ENCODE measurements around the gene NLRP14.

NLRP14 gene

DNA sequence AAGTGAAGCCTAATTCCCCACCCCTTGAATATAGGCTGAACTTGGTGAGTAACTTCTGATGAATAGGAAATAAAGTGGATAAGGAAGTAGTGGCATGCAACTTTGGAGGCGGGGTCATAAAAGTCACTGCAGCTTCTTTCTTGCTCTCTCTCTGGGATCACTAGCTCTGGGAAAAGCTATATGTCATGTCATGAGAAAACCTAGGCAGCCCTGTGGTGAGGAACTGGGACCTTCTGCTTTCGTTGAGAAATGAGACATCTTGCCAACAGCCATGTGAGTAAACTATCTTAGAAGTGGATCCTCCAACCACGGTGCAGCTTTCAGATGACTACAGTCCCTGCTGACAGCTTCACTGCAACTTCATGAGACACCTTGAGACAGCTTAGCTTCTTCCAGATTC, 15.8 kb upstream of the NLRP14 start:
- no peak overlapping the region for H3K23ac ChIP-seq (ENCODE audit: low read length)
- no peak overlapping the region for H2BK12ac ChIP-seq (ENCODE audit: low read length)
- H4K91ac ChIP-seq (ENCODE audit: low read depth, low read length) = no peak overlapping the region
- no peaks in the 10 kb centered on the region for H3K36me3 ChIP-seq (ENCODE audit: control insufficient read depth in 1 of 2, insufficient read depth in 2 of 2, low read length in 2 of 2)
- H4K8ac ChIP-seq (ENCODE audit: low read depth, low read length) = no peak overlapping the region
- H3K4me3 ChIP-seq (ENCODE audit: low read depth, low read length) = no peak overlapping the region
- no peak overlapping the region for H3K18ac ChIP-seq (ENCODE audit: low read length)
- H3K4me1 ChIP-seq (ENCODE audit: control insufficient read depth in 1 of 2, insufficient read depth in 2 of 2, low read length in 2 of 2) = no peaks in the 10 kb centered on the region
- H2AFZ ChIP-seq (ENCODE audit: insufficient read depth, low read length, poor library complexity) = no peak overlapping the region
- no peak overlapping the region for H2AK5ac ChIP-seq (ENCODE audit: low read length)
- H3K4ac ChIP-seq (ENCODE audit: low read depth, low read length) = no peak overlapping the region
- no peak overlapping the region for H3K4me2 ChIP-seq (ENCODE audit: low read length)
- peak in 1 of 2 donors; percentile 9 for DNase-seq
- H2BK5ac ChIP-seq (ENCODE audit: low read depth, low read length, poor library complexity) = no peak overlapping the region
- no peak overlapping the region for H4K12ac ChIP-seq (ENCODE audit: low read depth, low read length)
- WGBS (ENCODE audit: extremely low coverage, insufficient coverage, insufficient read length) = no CpG with 5 or more reads among the region's 3 CpGs
- H3K9ac ChIP-seq (ENCODE audit: low read length) = no peak overlapping the region
- no peaks in the 10 kb centered on the region for H3K79me1 ChIP-seq (ENCODE audit: low read length)
- no peaks in the 10 kb centered on the region for H3K9me3 ChIP-seq (ENCODE audit: insufficient read depth, low read depth, low read length)
- H3K27me3 ChIP-seq (ENCODE audit: insufficient read depth, low read length) = no peaks in the 10 kb centered on the region
- no peaks in the 10 kb centered on the region for H3K79me2 ChIP-seq (ENCODE audit: control insufficient read depth, insufficient read depth, low read length, poor library complexity)
- H3K14ac ChIP-seq (ENCODE audit: low read length) = no peak overlapping the region
- H2BK120ac ChIP-seq (ENCODE audit: insufficient read depth, low read length, poor library complexity) = no peak overlapping the region
- H3K27ac ChIP-seq (ENCODE audit: low read depth, low read length) = no peak overlapping the region

DNA sequence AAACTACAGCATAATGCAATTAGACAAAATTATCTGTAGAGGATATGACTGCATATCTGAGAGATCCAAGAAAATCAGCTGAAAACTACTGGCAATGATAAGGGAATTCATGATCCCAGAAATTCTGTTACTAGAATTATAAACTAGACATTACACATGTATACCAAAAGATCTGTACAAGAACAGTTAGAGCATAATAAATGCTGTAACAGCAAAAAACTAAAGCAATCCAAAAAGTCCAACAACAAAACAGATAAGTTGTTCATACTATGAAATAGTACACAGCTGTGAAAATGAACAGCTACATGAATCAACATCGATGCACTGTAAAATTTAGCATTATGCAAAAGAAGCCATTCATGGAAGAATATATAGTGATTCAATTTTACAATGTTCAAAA, 6.2 kb upstream of the NLRP14 start:
- no peak overlapping the region for H3K18ac ChIP-seq (ENCODE audit: low read length)

DNA sequence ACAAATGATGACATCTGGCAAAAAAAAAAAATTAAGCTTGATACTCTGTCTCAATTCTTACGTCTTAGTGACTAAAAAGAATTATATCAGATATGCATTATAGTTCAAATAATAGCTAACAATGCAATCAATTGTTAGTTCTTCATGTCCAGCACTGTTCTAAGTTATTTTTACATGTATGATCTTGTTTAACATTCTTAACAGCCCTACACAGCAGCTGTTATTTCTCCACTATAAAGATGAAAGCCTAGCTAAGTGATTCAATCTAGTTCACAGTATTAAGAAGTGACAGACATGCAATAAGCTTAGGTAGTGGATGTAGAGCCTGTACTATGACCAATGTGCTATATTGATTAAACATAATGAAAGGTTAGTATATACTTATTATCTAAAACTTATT, 4.3 kb upstream of the NLRP14 start:
- H3K36me3 ChIP-seq (ENCODE audit: control insufficient read depth in 1 of 2, insufficient read depth in 2 of 2, low read length in 2 of 2) = no peaks in the 10 kb centered on the region
- no peak overlapping the region for H3K27ac ChIP-seq (ENCODE audit: low read depth, low read length)
- no peak overlapping the region for H4K12ac ChIP-seq (ENCODE audit: low read depth, low read length)
- no peak overlapping the region for H3K4me2 ChIP-seq (ENCODE audit: low read length)
- H3K18ac ChIP-seq (ENCODE audit: low read length) = no peak overlapping the region
- H2BK5ac ChIP-seq (ENCODE audit: low read depth, low read length, poor library complexity) = no peak overlapping the region
- no peak overlapping the region for H2AK5ac ChIP-seq (ENCODE audit: low read length)
- no peak overlapping the region for H4K91ac ChIP-seq (ENCODE audit: low read depth, low read length)
- no peak overlapping the region for H4K8ac ChIP-seq (ENCODE audit: low read depth, low read length)
- no peak overlapping the region for H2BK12ac ChIP-seq (ENCODE audit: low read length)
- H3K9ac ChIP-seq (ENCODE audit: low read length) = no peak overlapping the region
- DNase-seq = no peak
- no peak overlapping the region for H2BK120ac ChIP-seq (ENCODE audit: insufficient read depth, low read length, poor library complexity)
- peaks cover 5% of the 10 kb centered on the region for H3K79me1 ChIP-seq (ENCODE audit: low read length)
- H2AFZ ChIP-seq (ENCODE audit: insufficient read depth, low read length, poor library complexity) = no peak overlapping the region
- H3K14ac ChIP-seq (ENCODE audit: low read length) = no peak overlapping the region
- H3K4me3 ChIP-seq (ENCODE audit: low read depth, low read length) = no peak overlapping the region
- peaks cover 6% of the 10 kb centered on the region for H3K79me2 ChIP-seq (ENCODE audit: control insufficient read depth, insufficient read depth, low read length, poor library complexity)
- peaks cover 6 to 11% of the 10 kb centered on the region in 2 experiments for H3K4me1 ChIP-seq (ENCODE audit: control insufficient read depth in 1 of 2, insufficient read depth in 2 of 2, low read length in 2 of 2)
- no peaks in the 10 kb centered on the region for H3K9me3 ChIP-seq (ENCODE audit: insufficient read depth, low read depth, low read length)
- WGBS (ENCODE audit: extremely low coverage, insufficient coverage, insufficient read length) = no CpG with 5 or more reads among the region's 1 CpG
- no peaks in the 10 kb centered on the region for H3K27me3 ChIP-seq (ENCODE audit: insufficient read depth, low read length)
- H3K23ac ChIP-seq (ENCODE audit: low read length) = no peak overlapping the region
- no peak overlapping the region for H3K4ac ChIP-seq (ENCODE audit: low read depth, low read length)

More for the DNA sequence above, 6.2 kb upstream of the NLRP14 start:
- H3K27ac ChIP-seq (ENCODE audit: low read depth, low read length) = no peak overlapping the region
- no peak overlapping the region for H4K12ac ChIP-seq (ENCODE audit: low read depth, low read length)
- no peaks in the 10 kb centered on the region for H3K79me2 ChIP-seq (ENCODE audit: control insufficient read depth, insufficient read depth, low read length, poor library complexity)
- H4K8ac ChIP-seq (ENCODE audit: low read depth, low read length) = no peak overlapping the region
- H3K27me3 ChIP-seq (ENCODE audit: insufficient read depth, low read length) = no peaks in the 10 kb centered on the region
- H2BK5ac ChIP-seq (ENCODE audit: low read depth, low read length, poor library complexity) = no peak overlapping the region
- H3K23ac ChIP-seq (ENCODE audit: low read length) = no peak overlapping the region
- no peak overlapping the region for H2AFZ ChIP-seq (ENCODE audit: insufficient read depth, low read length, poor library complexity)
- H3K4me2 ChIP-seq (ENCODE audit: low read length) = no peak overlapping the region
- no peak overlapping the region for H3K14ac ChIP-seq (ENCODE audit: low read length)
- no peaks in the 10 kb centered on the region for H3K36me3 ChIP-seq (ENCODE audit: control insufficient read depth in 1 of 2, insufficient read depth in 2 of 2, low read length in 2 of 2)
- H3K79me1 ChIP-seq (ENCODE audit: low read length) = no peaks in the 10 kb centered on the region
- H3K4ac ChIP-seq (ENCODE audit: low read depth, low read length) = no peak overlapping the region
- no peak overlapping the region for H2BK12ac ChIP-seq (ENCODE audit: low read length)
- H3K4me1 ChIP-seq (ENCODE audit: control insufficient read depth in 1 of 2, insufficient read depth in 2 of 2, low read length in 2 of 2) = peaks cover 0 to 3% of the 10 kb centered on the region in 2 experiments
- H3K4me3 ChIP-seq (ENCODE audit: low read depth, low read length) = no peak overlapping the region
- H3K9ac ChIP-seq (ENCODE audit: low read length) = no peak overlapping the region
- DNase-seq = no peak
- no peaks in the 10 kb centered on the region for H3K9me3 ChIP-seq (ENCODE audit: insufficient read depth, low read depth, low read length)
- H4K91ac ChIP-seq (ENCODE audit: low read depth, low read length) = no peak overlapping the region
- no peak overlapping the region for H2AK5ac ChIP-seq (ENCODE audit: low read length)
- H2BK120ac ChIP-seq (ENCODE audit: insufficient read depth, low read length, poor library complexity) = no peak overlapping the region
- WGBS (ENCODE audit: extremely low coverage, insufficient coverage, insufficient read length) = no CpG with 5 or more reads among the region's 1 CpG

DNA sequence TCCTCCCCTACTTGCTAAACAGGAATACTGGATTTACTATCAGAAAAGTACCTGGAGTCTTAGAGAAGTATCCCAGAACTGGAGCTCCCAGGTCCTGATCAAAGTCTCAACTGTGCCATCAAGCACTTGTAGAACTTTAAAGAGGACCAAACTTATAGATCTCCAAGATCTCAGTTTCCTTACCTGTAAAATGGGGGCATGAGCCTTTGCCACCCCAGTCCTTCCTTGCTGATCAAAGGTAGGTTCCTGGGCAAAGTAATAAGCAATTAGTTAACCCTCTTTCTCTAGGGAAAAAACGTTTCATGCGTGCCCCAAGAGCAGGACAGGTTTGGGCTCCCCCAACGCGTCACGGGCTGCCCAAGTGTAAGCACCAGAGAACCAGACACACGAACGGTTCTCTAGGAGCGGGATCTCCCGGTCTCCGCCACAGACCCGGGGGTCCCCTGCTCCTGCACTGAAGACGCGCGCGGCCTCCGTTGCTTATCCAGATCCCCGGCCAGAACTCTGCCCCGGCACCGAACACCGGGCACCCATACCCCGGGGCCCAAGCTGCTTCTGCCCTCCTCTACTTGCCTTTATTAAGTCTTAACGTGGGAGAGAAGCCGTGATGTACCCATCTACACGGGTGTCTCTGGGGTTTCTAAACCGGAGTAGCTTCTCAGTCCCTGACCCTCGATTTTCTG, 638 bp upstream of the NLRP14 start:
- Histone ChIP-seq H3K4me2 (ENCODE audit: low read length) (peak overlapping the region; percentile 85), H4K12ac (ENCODE audit: low read depth, low read length) (peak overlapping the region; percentile 98), H4K8ac (ENCODE audit: low read depth, low read length) (peak overlapping the region; percentile 87), H3K14ac (ENCODE audit: low read length) (peak overlapping the region; percentile 61), H3K4me3 (ENCODE audit: low read depth, low read length) (peak overlapping the region; percentile 87), H3K9ac (ENCODE audit: low read length) (peak overlapping the region; percentile 55), H3K23ac (ENCODE audit: low read length) (no peak overlapping the region), H3K79me2 (ENCODE audit: control insufficient read depth, insufficient read depth, low read length, poor library complexity) (peaks cover 6% of the 10 kb centered on the region), H3K4ac (ENCODE audit: low read depth, low read length) (no peak overlapping the region), H2BK12ac (ENCODE audit: low read length) (peak overlapping the region; percentile 27), H3K9me3 (ENCODE audit: insufficient read depth, low read depth, low read length) (no peaks in the 10 kb centered on the region), H3K27ac (ENCODE audit: low read depth, low read length) (no peak overlapping the region), H2BK5ac (ENCODE audit: low read depth, low read length, poor library complexity) (peak overlapping the region; percentile 56), H2AK5ac (ENCODE audit: low read length) (peak overlapping the region; percentile 83), H3K18ac (ENCODE audit: low read length) (peak overlapping the region; percentile 60), H3K79me1 (ENCODE audit: low read length) (peaks cover 5% of the 10 kb centered on the region), H3K27me3 (ENCODE audit: insufficient read depth, low read length) (no peaks in the 10 kb centered on the region), H2AFZ (ENCODE audit: insufficient read depth, low read length, poor library complexity) (peak overlapping the region; percentile 100), H4K91ac (ENCODE audit: low read depth, low read length) (peak overlapping the region; percentile 47), H3K36me3 (ENCODE audit: control insufficient read depth in 1 of 2, insufficient read depth in 2 of 2, low read length in 2 of 2) (no peaks in the 10 kb centered on the region), H3K4me1 (ENCODE audit: control insufficient read depth in 1 of 2, insufficient read depth in 2 of 2, low read length in 2 of 2) (peaks cover 6 to 7% of the 10 kb centered on the region in 2 experiments), H2BK120ac (ENCODE audit: insufficient read depth, low read length, poor library complexity) (peak overlapping the region; percentile 55)
- whole genome bisulfite sequencing (ENCODE audit: extremely low coverage, insufficient coverage, insufficient read length) = no CpG with 5 or more reads among the region's 26 CpGs
- no peak for DNase-seq
